ENCODE data around the gene PIK3R2. TPM values are rescaled to one million over a fixed set of nuclear protein-coding genes. Genes with fewer than 3 reads are reported as not detected.

PIK3R2 gene
- total RNA-seq, 1 donor from 2014 or later: 19.4 TPM

- Mint-ChIP-seq H3K4me3 (ENCODE audit: low read depth) (peak overlapping the region; percentile 85), H3K27ac (peak overlapping the region; percentile 58), H3K36me3 (ENCODE audit: low read depth) (peaks cover 14% of the 10 kb centered on the region), H3K4me1 (ENCODE audit: low read depth) (peaks cover 22% of the 10 kb centered on the region), H3K9me3 (no peaks in the 10 kb centered on the region), H3K27me3 (ENCODE audit: low read depth) (no peaks in the 10 kb centered on the region)
- intact Hi-C loops (cut with micrococcal nuclease): no loop called here
- no peak for DNase-seq (ENCODE audit: low spot score)
Observed at GRCh38 chr19:18173054-18173571, 20.1 kb downstream of the PIK3R2 start.

GRCh38 chr19:18173572-18174288, 20.8 kb downstream of the PIK3R2 start, which contains the start of gene IFI30:
TSS of gene IFI30 (plus strand) at chr19:18173813. CDS start at chr19:18173842, 29 bp downstream.
- intact Hi-C loops (cut with micrococcal nuclease): loop anchor here (2.0 kb wide), 1 partner anchor 19 kb away; the partner anchor contains the start of gene MPV17L2
- Mint-ChIP-seq H3K27ac (peak within 1 kb of the TSS; percentile 67), H3K36me3 (ENCODE audit: low read depth) (peaks cover 10% of the 10 kb centered on the region), H3K4me3 (ENCODE audit: low read depth) (peak within 1 kb of the TSS; percentile 85), H3K27me3 (ENCODE audit: low read depth) (no peaks in the 10 kb centered on the region), H3K9me3 (no peaks in the 10 kb centered on the region), H3K4me1 (ENCODE audit: low read depth) (peaks cover 22% of the 10 kb centered on the region)
- DNase-seq (ENCODE audit: low spot score): peak; percentile 58

DNA sequence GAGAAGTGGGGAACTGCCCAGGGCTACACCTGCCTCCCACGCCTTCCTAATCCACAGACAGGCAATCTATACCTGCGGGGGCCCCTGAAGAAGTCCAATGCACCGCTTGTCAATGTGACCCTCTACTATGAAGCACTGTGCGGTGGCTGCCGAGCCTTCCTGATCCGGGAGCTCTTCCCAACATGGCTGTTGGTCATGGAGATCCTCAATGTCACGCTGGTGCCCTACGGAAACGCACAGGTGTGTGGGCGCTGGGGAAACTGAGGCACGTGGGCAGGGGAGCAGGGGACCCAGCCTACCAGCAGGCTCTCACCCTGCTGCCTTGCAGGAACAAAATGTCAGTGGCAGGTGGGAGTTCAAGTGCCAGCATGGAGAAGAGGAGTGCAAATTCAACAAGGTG, 22.0 kb downstream of the PIK3R2 start:
- intact Hi-C loops (cut with micrococcal nuclease): loop anchor here (2.0 kb wide), 1 partner anchor 18 kb away; the partner anchor contains the start of gene MPV17L2

DNA sequence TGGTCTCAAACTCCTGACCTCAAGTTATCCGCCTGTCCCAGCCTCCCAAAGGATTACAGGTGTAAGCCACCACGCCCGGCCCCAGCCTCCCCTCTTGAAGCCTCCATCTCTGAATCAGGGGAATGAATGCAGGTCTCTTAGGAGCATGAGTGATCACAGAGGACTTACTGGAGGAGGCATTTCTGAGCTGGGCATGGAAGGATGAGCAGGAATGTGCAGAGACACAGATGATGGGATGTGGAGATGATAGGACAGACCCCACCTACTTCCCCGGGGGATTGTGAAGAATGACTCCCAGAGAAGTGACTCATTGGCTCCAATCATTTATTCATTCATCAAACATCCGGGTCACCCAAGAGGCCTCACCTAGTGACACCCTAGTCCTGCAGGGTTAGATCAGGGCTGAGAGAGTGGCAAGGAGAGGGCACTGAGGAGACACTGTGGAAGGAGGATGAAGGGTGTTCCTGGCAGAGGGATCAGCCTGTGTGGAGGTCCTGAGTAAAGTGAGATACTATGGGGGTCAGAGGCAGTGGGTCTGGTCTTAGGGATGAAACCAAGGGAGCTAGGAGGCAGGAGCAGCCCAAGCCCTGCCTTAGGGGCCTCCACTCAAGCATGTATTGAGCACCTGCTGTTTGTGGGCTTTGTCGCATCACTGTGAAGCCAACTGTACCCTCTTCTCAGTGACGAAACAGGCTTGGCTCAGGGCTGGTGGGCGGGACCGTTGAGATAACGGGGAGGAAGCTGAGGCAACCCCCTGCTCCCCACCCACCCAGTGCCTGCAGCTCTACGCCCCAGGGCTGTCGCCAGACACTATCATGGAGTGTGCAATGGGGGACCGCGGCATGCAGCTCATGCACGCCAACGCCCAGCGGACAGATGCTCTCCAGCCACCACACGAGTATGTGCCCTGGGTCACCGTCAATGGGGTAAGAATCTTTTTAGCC, 23.7 kb downstream of the PIK3R2 start:
- H3K9me3 Mint-ChIP-seq: no peaks in the 10 kb centered on the region
- peaks cover 22% of the 10 kb centered on the region for H3K4me1 Mint-ChIP-seq (ENCODE audit: low read depth)
- H3K4me3 Mint-ChIP-seq (ENCODE audit: low read depth): no peak overlapping the region
- no peak overlapping the region for H3K27ac Mint-ChIP-seq
- no peaks in the 10 kb centered on the region for H3K27me3 Mint-ChIP-seq (ENCODE audit: low read depth)
- intact Hi-C loops (cut with micrococcal nuclease): no loop called here
- no peak for DNase-seq (ENCODE audit: low spot score)
- peaks cover 3% of the 10 kb centered on the region for H3K36me3 Mint-ChIP-seq (ENCODE audit: low read depth)

More for the DNA sequence above, 22.0 kb downstream of the PIK3R2 start:
- DNase-seq (ENCODE audit: low spot score): no peak
- Mint-ChIP-seq H3K9me3 (no peaks in the 10 kb centered on the region), H3K27ac (no peak overlapping the region), H3K27me3 (ENCODE audit: low read depth) (no peaks in the 10 kb centered on the region), H3K4me1 (ENCODE audit: low read depth) (peaks cover 22% of the 10 kb centered on the region), H3K4me3 (ENCODE audit: low read depth) (peak overlapping the region; percentile 85), H3K36me3 (ENCODE audit: low read depth) (peaks cover 10% of the 10 kb centered on the region)

GRCh38 chr19:18179957-18180356, 27.0 kb downstream of the PIK3R2 start:
- Mint-ChIP-seq H3K4me3 (ENCODE audit: low read depth) (no peak overlapping the region), H3K36me3 (ENCODE audit: low read depth) (peaks cover 3% of the 10 kb centered on the region), H3K27me3 (ENCODE audit: low read depth) (no peaks in the 10 kb centered on the region), H3K4me1 (ENCODE audit: low read depth) (peaks cover 5% of the 10 kb centered on the region), H3K9me3 (no peaks in the 10 kb centered on the region), H3K27ac (no peak overlapping the region)
- no peak for DNase-seq (ENCODE audit: low spot score)
- intact Hi-C loops (cut with micrococcal nuclease): no loop called here

DNA sequence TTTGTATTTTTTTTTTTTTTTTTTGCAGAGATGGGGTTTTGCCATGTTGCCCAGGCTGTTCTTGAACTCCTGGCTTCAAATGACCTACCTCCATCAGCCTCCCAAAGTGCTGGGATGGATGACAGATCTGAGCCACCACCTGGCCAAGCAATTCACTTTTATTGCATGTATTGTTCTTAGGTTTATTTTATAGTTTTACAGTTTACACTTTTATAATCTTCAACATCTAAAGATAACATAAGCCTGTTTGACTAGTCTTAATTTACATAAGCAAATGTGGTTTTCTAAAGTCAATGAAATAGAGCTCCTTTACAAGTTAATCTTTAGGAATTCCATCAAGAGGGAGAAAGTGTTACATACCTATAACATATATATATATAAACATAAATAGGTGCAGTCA, 30.6 kb downstream of the PIK3R2 start:
- no peaks in the 10 kb centered on the region for H3K27me3 Mint-ChIP-seq (ENCODE audit: low read depth)
- DNase-seq (ENCODE audit: low spot score): no peak
- H3K9me3 Mint-ChIP-seq: no peaks in the 10 kb centered on the region
- intact Hi-C loops (cut with micrococcal nuclease): no loop called here
- no peaks in the 10 kb centered on the region for H3K4me1 Mint-ChIP-seq (ENCODE audit: low read depth)
- H3K4me3 Mint-ChIP-seq (ENCODE audit: low read depth): no peak overlapping the region
- no peaks in the 10 kb centered on the region for H3K36me3 Mint-ChIP-seq (ENCODE audit: low read depth)
- H3K27ac Mint-ChIP-seq: no peak overlapping the region

DNA sequence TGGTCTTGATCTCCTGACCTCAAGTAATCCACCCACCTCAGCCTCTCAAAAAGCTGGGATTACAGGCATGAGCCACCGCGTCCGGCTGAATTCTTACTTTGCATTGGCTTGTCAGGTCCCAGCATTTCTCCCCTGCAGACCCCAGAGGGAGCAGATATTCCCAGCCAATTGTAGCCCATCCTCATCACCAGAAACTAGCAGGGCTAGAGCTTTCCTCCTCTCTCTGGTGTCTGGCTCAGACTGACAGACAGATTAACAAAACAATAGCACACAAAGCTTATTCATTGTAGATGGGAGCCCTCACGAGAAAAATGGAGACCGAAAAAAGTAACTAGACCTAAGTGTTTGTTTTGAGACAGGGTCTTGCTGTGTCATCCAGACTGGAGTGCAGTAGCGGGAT, 32.6 kb downstream of the PIK3R2 start:
- H3K36me3 Mint-ChIP-seq (ENCODE audit: low read depth): no peaks in the 10 kb centered on the region
- no peaks in the 10 kb centered on the region for H3K4me1 Mint-ChIP-seq (ENCODE audit: low read depth)
- H3K27ac Mint-ChIP-seq: no peak overlapping the region
- intact Hi-C loops (cut with micrococcal nuclease): no loop called here
- DNase-seq (ENCODE audit: low spot score): no peak
- H3K4me3 Mint-ChIP-seq (ENCODE audit: low read depth): no peak overlapping the region
- H3K27me3 Mint-ChIP-seq (ENCODE audit: low read depth): no peaks in the 10 kb centered on the region
- H3K9me3 Mint-ChIP-seq: no peaks in the 10 kb centered on the region

DNA sequence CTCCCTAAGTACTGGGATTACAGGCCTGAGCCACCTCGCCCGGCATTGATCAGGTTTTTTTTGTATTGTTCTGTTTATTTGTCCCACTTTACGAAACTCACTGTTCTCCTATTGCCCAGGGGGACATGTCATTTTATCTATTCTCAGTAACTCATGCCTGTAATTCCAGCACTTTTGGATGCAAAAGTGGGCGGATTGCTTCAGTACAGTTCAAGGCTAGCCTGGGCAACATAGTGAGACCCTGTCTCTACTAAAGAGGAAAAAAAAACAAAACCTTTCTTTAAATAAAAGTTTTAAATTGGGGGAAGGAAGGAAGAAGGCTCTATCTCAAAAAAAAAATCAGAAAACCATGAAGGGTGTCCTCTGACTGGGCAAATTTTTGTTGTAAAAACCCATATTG, 37.3 kb downstream of the PIK3R2 start:
- Mint-ChIP-seq H3K27ac (no peak overlapping the region), H3K27me3 (ENCODE audit: low read depth) (no peaks in the 10 kb centered on the region), H3K36me3 (ENCODE audit: low read depth) (no peaks in the 10 kb centered on the region), H3K4me1 (ENCODE audit: low read depth) (peaks cover 18% of the 10 kb centered on the region), H3K9me3 (no peaks in the 10 kb centered on the region), H3K4me3 (ENCODE audit: low read depth) (no peak overlapping the region)
- no peak for DNase-seq (ENCODE audit: low spot score)
- intact Hi-C loops (cut with micrococcal nuclease): loop anchor here (5.0 kb wide), 2 partner anchors 62 to 132 kb away; partner anchors contain the start of gene LSM4

- DNase-seq (ENCODE audit: low spot score): no peak
- peak overlapping the region; percentile 82 for H3K4me3 Mint-ChIP-seq (ENCODE audit: low read depth)
- no peaks in the 10 kb centered on the region for H3K36me3 Mint-ChIP-seq (ENCODE audit: low read depth)
- no peaks in the 10 kb centered on the region for H3K9me3 Mint-ChIP-seq
- intact Hi-C loops (cut with micrococcal nuclease): loop anchor here (1.0 to 5.0 kb wide), 5 partner anchors 13 to 131 kb away; partner anchors contain the start of genes LSM4, PIK3R2 and RAB3A
- peak overlapping the region; percentile 79 for H3K27ac Mint-ChIP-seq
- H3K4me1 Mint-ChIP-seq (ENCODE audit: low read depth): peaks cover 18% of the 10 kb centered on the region
- no peaks in the 10 kb centered on the region for H3K27me3 Mint-ChIP-seq (ENCODE audit: low read depth)
Observed at GRCh38 chr19:18191640-18192062, 38.7 kb downstream of the PIK3R2 start.

GRCh38 chr19:18192673-18193387, 39.9 kb downstream of the PIK3R2 start, which contains the start of gene MPV17L2:
TSS of gene MPV17L2 (plus strand) at chr19:18193218. CDS start at chr19:18193282, 64 bp downstream.
- no peaks in the 10 kb centered on the region for H3K36me3 Mint-ChIP-seq (ENCODE audit: low read depth)
- DNase-seq (ENCODE audit: low spot score): peak; percentile 99
- H3K9me3 Mint-ChIP-seq: no peaks in the 10 kb centered on the region
- peak within 1 kb of the TSS; percentile 82 for H3K4me3 Mint-ChIP-seq (ENCODE audit: low read depth)
- peak within 1 kb of the TSS; percentile 79 for H3K27ac Mint-ChIP-seq
- no peaks in the 10 kb centered on the region for H3K27me3 Mint-ChIP-seq (ENCODE audit: low read depth)
- intact Hi-C loops (cut with micrococcal nuclease): loop anchor here (1.0 to 5.0 kb wide), 5 partner anchors 11 to 129 kb away; partner anchors contain the start of genes LSM4, PIK3R2 and RAB3A
- peaks cover 18% of the 10 kb centered on the region for H3K4me1 Mint-ChIP-seq (ENCODE audit: low read depth)

DNA sequence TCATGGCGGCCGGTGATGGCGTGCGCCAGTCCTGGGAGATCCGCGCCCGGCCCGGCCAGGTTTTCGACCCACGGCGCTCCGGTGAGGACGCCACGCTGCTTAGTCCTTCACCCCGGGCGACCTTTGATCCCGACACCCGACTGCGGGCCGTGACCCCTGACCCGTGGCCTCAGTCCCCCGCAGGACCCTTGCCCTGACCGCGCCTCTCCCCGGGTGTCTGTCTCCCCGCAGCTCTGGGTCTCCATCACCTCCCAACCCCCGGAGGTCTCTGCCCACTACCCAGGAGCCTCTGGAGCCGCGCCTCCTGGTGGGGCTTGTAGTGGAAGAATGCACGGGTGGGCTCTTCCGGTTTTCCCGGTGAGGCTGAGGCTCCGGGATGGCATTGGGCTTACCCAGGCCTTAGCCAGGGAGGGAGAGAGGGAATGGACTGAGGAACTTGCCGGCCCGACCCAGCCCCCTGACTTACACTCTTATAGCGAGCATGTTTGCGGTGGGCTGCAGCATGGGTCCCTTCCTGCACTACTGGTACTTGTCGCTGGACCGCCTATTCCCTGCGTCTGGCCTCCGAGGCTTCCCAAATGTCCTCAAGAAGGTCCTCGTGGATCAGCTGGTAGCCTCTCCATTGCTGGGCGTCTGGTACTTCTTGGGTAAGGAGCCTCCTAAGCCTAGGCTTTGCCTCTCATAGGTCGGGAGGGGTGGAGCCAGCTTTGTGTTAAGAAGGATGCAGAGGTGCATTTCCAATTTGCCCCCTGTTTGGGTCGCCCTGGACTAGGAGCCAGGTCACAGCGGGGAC, 40.6 kb downstream of the PIK3R2 start:
- H3K4me1 Mint-ChIP-seq (ENCODE audit: low read depth): peaks cover 18% of the 10 kb centered on the region
- no peaks in the 10 kb centered on the region for H3K9me3 Mint-ChIP-seq
- H3K27ac Mint-ChIP-seq: peak overlapping the region; percentile 79
- no peak for DNase-seq (ENCODE audit: low spot score)
- no peaks in the 10 kb centered on the region for H3K27me3 Mint-ChIP-seq (ENCODE audit: low read depth)
- intact Hi-C loops (cut with micrococcal nuclease): loop anchor here (2.0 to 5.0 kb wide), 4 partner anchors 19 to 129 kb away; partner anchors contain the start of genes LSM4 and PIK3R2
- H3K36me3 Mint-ChIP-seq (ENCODE audit: low read depth): peaks cover 7% of the 10 kb centered on the region
- peak overlapping the region; percentile 82 for H3K4me3 Mint-ChIP-seq (ENCODE audit: low read depth)

Data from activated T-helper 2 cell treated with anti-CD3 and anti-CD28 coated beads, Interferon-gamma antibody, Interleukin-2, Interleukin-4, amounts not matched to agents 10 μg/mL and 5 μg/mL and 100 μg/mL, durations not matched to agents 14 hours and 24 hours and 36 hours (primary cell).